Measurements from ENCODE around the gene ZBTB21.

Gene ZBTB21

DNA sequence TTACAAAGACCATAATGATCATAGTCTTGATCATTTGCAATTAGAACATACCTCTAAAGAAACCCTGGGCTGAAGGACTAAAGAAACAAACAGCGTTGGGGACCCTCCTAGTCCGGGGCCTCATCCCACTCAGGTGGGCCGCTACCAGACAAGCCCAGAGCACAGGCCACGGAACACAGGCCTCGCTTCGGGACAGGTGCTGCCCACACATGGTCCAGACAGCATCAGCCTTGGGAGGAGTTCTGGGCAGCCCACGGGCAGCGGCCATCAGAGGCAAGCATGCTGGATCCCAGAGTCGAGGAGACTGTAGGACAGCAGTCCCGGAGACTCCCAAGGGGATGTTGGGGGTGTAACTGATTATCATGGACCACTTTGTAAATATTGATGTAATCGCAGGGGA, 61.3 kb downstream of the ZBTB21 start:
- DNase-seq, result no peak

GRCh38 chr21:41948078-41948895, 61.9 kb downstream of the ZBTB21 start:
- no peak for DNase-seq

DNA sequence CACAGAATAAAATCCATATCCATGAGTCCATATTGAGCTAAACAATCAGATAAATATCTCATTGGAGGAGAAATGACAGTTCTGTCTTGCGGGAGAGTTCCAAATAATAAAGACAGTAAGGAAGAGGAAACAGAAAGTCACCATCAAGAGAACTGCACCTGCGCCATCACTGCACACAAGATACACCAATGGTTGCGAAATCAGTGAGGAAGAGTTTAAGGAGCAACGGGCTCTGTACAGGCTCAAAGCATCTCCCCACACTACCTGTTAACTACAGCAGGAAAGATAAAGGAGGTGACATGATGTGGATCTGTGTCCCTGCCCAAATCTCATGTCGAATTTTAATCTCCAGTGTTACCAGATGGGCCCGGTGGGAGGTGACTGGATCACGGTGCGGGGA, 64.2 kb downstream of the ZBTB21 start:
- no peak for DNase-seq

- DNase-seq, result no peak
Measured at GRCh38 chr21:41943851-41944250, 66.3 kb downstream of the ZBTB21 start.

- no peak for DNase-seq
Measured at GRCh38 chr21:41942457-41942856, 67.7 kb downstream of the ZBTB21 start.

DNA sequence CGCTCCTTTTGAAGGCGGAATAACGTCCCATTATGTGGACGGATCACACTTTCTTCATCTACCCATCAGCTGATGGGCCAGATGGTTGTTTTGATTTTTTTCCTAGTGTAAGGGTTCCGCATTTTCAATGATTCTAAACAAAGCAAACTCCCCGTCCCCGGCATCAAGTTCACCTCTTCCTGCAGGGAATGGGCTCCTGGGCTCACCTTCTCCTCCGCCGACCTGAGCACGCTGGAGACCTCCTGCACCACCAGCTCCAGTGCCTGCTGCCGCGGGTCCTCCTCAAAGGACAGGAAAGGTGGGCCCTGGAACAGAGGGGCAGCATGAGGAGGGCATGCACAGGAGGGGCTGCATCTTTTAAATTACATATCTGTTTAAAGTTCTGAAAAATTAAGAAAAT, 68.2 kb downstream of the ZBTB21 start:
- no peak for DNase-seq

GRCh38 chr21:41940431-41940830, 69.7 kb downstream of the ZBTB21 start:
- DNase-seq, result no peak

GRCh38 chr21:41939391-41939790, 70.8 kb downstream of the ZBTB21 start:
- no peak for DNase-seq
